SK-N-SH (cell line): Measurements from ENCODE around the gene ACSL6. TPM values are rescaled to one million over a fixed set of nuclear protein-coding genes. Genes with fewer than 3 reads are reported as not detected.

Experiments used
- CTCF ChIA-PET: fragments of 300-600, 350-600 bp; formaldehyde crosslinking; extraction: SDS; loops from one replicate; lab custom pipeline; 2021; lab: Yijun Ruan, JAX
- POLR2A ChIA-PET: fragments of 350-600 bp; sonication (Branson Sonifier 250); formaldehyde crosslinking; extraction: SDS; loops from one replicate; lab custom pipeline; 2020; ENCODE audit warnings: antibody characterized with exemption, inconsistent platforms; lab: Yijun Ruan, JAX
- DNase-seq: peaks from one replicate; pipeline ENCODE4 v3.0.0; 2012
- H2AFZ ChIP-seq: fragments of 200-600 bp; sonication (generic); 2 replicates; pipeline ENCODE4 v1.8.1; 2016; ENCODE audit warnings: antibody characterized with exemption, mild to moderate bottlenecking, low read depth
- H3F3A ChIP-seq: fragments of 200-600 bp; sonication (generic); replicated peaks from 2 replicates; pipeline ENCODE3; 2016; ENCODE audit warnings: antibody characterized with exemption, mild to moderate bottlenecking; ENCODE audit not compliant: insufficient read depth
- H3K27ac ChIP-seq, 2 experiments: fragments of 200-500 bp in 1 of 2; fragments of 200-600 bp in 1 of 2; sonication (Bioruptor generic) in 1 of 2; sonication (generic), shearing (Covaris generic) in 1 of 2; 2 replicates each; pipeline versions ENCODE4 v1.5.1 to v1.6.1; 2014 to 2016; ENCODE audit warnings: low read depth in 2 of 2, inconsistent platforms in 1 of 2, low read length in 1 of 2, mild to moderate bottlenecking in 1 of 2, mixed read lengths in 1 of 2
- H3K27me3 ChIP-seq: fragments of 200-600 bp; sonication (generic), shearing (Covaris generic); 2 replicates; pipeline ENCODE4 v1.6.1; 2016; ENCODE audit warnings: mixed run types; ENCODE audit not compliant: insufficient read depth
- H3K36me3 ChIP-seq, 2 experiments: fragments of 200-500 bp in 1 of 2; fragments of 200-600 bp in 1 of 2; sonication (Bioruptor generic) in 1 of 2; sonication (generic) in 1 of 2; replicated peaks in 1 of 2; 2 replicates each; pipeline versions ENCODE3 to v1.5.1; 2014 to 2016; ENCODE audit warnings: low read length in 1 of 2, mild to moderate bottlenecking in 1 of 2; ENCODE audit not compliant: insufficient read depth in 2 of 2, control insufficient read depth in 1 of 2
- H3K4me1 ChIP-seq, 2 experiments: fragments of 200-500 bp in 1 of 2; fragments of 200-600 bp in 1 of 2; sonication (Bioruptor generic) in 1 of 2; sonication (generic), shearing (Covaris generic) in 1 of 2; 2 replicates each; pipeline versions ENCODE4 v1.5.1 to v1.6.1; 2014 to 2016; ENCODE audit warnings: low read depth in 1 of 2, low read length in 1 of 2, mixed run types in 1 of 2; ENCODE audit not compliant: insufficient read depth in 2 of 2, control insufficient read depth in 1 of 2
- H3K4me2 ChIP-seq: fragments of 200-600 bp; sonication (generic), shearing (Covaris generic); 2 replicates; pipeline ENCODE4 v1.6.1; 2017; ENCODE audit warnings: mixed run types
- H3K4me3 ChIP-seq, 2 experiments: fragments of 200-500 bp in 1 of 2; fragments of 200-600 bp in 1 of 2; sonication (Bioruptor generic) in 1 of 2; sonication (generic), shearing (Covaris generic) in 1 of 2; 2 replicates each; pipeline versions ENCODE4 v1.5.1 to v1.8.1; 2014 to 2016; ENCODE audit warnings: low read depth in 2 of 2, inconsistent platforms in 1 of 2, low read length in 1 of 2, mild to moderate bottlenecking in 1 of 2, mixed read lengths in 1 of 2, moderate library complexity in 1 of 2
- H3K79me2 ChIP-seq: fragments of 200-600 bp; sonication (generic); 2 replicates; pipeline ENCODE4 v1.8.1; 2017; ENCODE audit warnings: mild to moderate bottlenecking; ENCODE audit not compliant: insufficient read depth
- H3K9ac ChIP-seq: fragments of 200-600 bp; sonication (generic); 2 replicates; pipeline ENCODE4 v1.6.1; 2017; ENCODE audit warnings: mixed run types
- H3K9me2 ChIP-seq: fragments of 200-600 bp; sonication (generic); 2 replicates; pipeline ENCODE4 v1.6.1; 2017; ENCODE audit warnings: mixed run types
- H3K9me3 ChIP-seq: fragments of 200-600 bp; sonication (generic); 2 replicates; pipeline ENCODE4 v1.6.1; 2017; ENCODE audit warnings: mixed run types, mild to moderate bottlenecking, moderate library complexity
- H4K20me1 ChIP-seq: fragments of 200-600 bp; sonication (generic); 2 replicates; pipeline ENCODE4 v1.6.1; 2017; ENCODE audit warnings: mild to moderate bottlenecking, mixed run types; ENCODE audit not compliant: insufficient read depth
- EP300 ChIP-seq, 2 experiments: IDR thresholded peaks; 2 replicates each; pipeline versions ENCODE4 v1.4.0 to v1.6.1; 2012; ENCODE audit warnings: borderline replicate concordance in 1 of 2, low read depth in 1 of 2, low read length in 1 of 2
- EZH2phosphoT487 ChIP-seq: fragments of 200-600 bp; sonication (generic); IDR thresholded peaks from 2 replicates; pipeline ENCODE4 v1.6.1; 2017; ENCODE audit warnings: low read depth, mixed run types, mild to moderate bottlenecking, antibody characterized with exemption, moderate library complexity, borderline replicate concordance
- FOSL2 ChIP-seq: IDR thresholded peaks from 2 replicates; pipeline ENCODE4 v1.4.0; 2012; ENCODE audit warnings: low read depth, mild to moderate bottlenecking, moderate library complexity, borderline replicate concordance
- FOXM1 ChIP-seq: IDR thresholded peaks from 2 replicates; pipeline ENCODE4 v1.4.0; 2012; ENCODE audit warnings: low read depth, mild to moderate bottlenecking
- GABPA ChIP-seq: IDR thresholded peaks from 2 replicates; pipeline ENCODE4 v1.4.0; 2012; ENCODE audit warnings: low read depth, mild to moderate bottlenecking
- NFIC ChIP-seq: IDR thresholded peaks from 2 replicates; pipeline ENCODE4 v1.4.0; 2012; ENCODE audit warnings: borderline replicate concordance
- POLR2AphosphoS5 ChIP-seq: IDR thresholded peaks from 2 replicates; pipeline ENCODE4 v1.6.1; 2012; ENCODE audit warnings: low read depth, low read length
- RCOR1 ChIP-seq: fragments of 150-350 bp; IDR thresholded peaks from 2 replicates; pipeline ENCODE4 v1.6.1; 2017; ENCODE audit warnings: antibody characterized with exemption, low read length
- RXRA ChIP-seq: IDR thresholded peaks from 2 replicates; pipeline ENCODE4 v1.4.0; 2012; ENCODE audit warnings: low read depth, mild to moderate bottlenecking, borderline replicate concordance
- SIN3A ChIP-seq: IDR thresholded peaks from 2 replicates; pipeline ENCODE4 v1.6.1; 2012; ENCODE audit warnings: low read depth, mild to moderate bottlenecking, low read length, moderate library complexity, borderline replicate concordance
- SMC3 ChIP-seq: IDR thresholded peaks from 2 replicates; pipeline ENCODE4 v1.6.1; 2012; ENCODE audit warnings: low read depth, low read length, improper control_type of control experiment
- TEAD4 ChIP-seq: IDR thresholded peaks from 2 replicates; pipeline ENCODE4 v1.4.0; 2012; ENCODE audit warnings: mild to moderate bottlenecking, borderline replicate concordance; ENCODE audit not compliant: insufficient read depth
- WGBS: methylation state at CpG from one replicate; pipeline ENCODE4 v1.1.6; 2017; ENCODE audit warnings: low lambda C conversion rate; 5-methylcytosine and 5-hydroxymethylcytosine counted together
- polyA plus RNA-seq, 3 experiments: library from polyadenylated mRNA; depleted of rRNA; stranded (reverse); fragments of >200 nt; gene quantifications; 2 replicates each; pipeline ENCODE4 v1.2.3, GENCODE V29; 2012
- TF ChIP-seq, protein P1 (sequence below): IDR thresholded peaks from 2 replicates; pipeline ENCODE4 v1.4.0; 2012; ENCODE audit warnings: low read depth, borderline replicate concordance
- TF ChIP-seq, protein P2 (sequence below): IDR thresholded peaks from 2 replicates; pipeline ENCODE4 v1.4.0; 2012; ENCODE audit warnings: low read depth
- TF ChIP-seq, protein P3 (sequence below): IDR thresholded peaks from 2 replicates; pipeline ENCODE4; 2012
- TF ChIP-seq, protein P4 (sequence below): IDR thresholded peaks from 2 replicates; pipeline ENCODE4 v1.6.1; 2012; ENCODE audit warnings: mild to moderate bottlenecking, low read depth, low read length, moderate library complexity

The ACSL6 gene
- polyA plus RNA-seq, 1 of the 3 experiments (the other 2 are of a cell fraction): 0.46 TPM

DNA sequence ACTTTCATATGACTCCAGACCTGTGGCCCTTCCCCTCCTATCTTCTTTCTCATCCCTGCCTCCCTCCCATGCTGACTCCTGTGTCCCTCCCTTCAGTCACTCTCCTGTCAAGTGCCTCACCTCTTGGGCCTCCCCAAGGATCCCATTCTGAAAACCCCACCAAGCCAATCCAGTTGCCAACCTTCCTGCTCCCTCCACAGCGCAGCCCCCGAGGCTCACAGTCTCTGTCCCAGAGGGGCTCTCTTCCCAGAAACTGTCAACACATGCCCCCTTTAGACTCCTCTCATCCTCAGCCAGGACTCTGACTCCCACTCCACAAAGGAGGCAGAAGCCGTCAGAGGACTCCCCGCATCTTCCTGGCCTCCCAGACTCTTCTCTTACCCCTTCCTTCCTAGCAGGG, 30.8 kb downstream of the ACSL6 start:
- H3K4me1 ChIP-seq: peaks cover 0 to 4% of the 10 kb centered on the region in 2 experiments; a peak in 1 of 4 replicates
- no peaks in the 10 kb centered on the region for H3K79me2 ChIP-seq
- no peaks in the 10 kb centered on the region for H3K9me3 ChIP-seq
- no peak for DNase-seq
- TF ChIP-seq GABPA: no peak
- TF ChIP-seq TEAD4: no peak
- TF ChIP-seq, protein P1, sequence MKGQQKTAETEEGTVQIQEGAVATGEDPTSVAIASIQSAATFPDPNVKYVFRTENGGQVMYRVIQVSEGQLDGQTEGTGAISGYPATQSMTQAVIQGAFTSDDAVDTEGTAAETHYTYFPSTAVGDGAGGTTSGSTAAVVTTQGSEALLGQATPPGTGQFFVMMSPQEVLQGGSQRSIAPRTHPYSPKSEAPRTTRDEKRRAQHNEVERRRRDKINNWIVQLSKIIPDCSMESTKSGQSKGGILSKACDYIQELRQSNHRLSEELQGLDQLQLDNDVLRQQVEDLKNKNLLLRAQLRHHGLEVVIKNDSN: no peak
- TF ChIP-seq POLR2AphosphoS5: no peak
- TF ChIP-seq EP300 (IDR thresholded peaks at IDR 0.05; ENCODE audit: borderline replicate concordance in 1 of 2, low read depth in 1 of 2, low read length in 1 of 2): no peak
- no peak for TF ChIP-seq NFIC
- TF ChIP-seq, protein P2, sequence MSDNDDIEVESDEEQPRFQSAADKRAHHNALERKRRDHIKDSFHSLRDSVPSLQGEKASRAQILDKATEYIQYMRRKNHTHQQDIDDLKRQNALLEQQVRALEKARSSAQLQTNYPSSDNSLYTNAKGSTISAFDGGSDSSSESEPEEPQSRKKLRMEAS: no peak
- TF ChIP-seq FOXM1: no peak
- TF ChIP-seq RXRA: no peak
- no peak for TF ChIP-seq SMC3
- no peak for TF ChIP-seq SIN3A
- TF ChIP-seq, protein P3, sequence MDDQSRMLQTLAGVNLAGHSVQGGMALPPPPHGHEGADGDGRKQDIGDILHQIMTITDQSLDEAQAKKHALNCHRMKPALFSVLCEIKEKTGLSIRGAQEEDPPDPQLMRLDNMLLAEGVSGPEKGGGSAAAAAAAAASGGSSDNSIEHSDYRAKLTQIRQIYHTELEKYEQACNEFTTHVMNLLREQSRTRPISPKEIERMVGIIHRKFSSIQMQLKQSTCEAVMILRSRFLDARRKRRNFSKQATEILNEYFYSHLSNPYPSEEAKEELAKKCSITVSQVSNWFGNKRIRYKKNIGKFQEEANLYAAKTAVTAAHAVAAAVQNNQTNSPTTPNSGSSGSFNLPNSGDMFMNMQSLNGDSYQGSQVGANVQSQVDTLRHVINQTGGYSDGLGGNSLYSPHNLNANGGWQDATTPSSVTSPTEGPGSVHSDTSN: no peak
- TF ChIP-seq FOSL2: no peak
- no peaks in the 10 kb centered on the region for H4K20me1 ChIP-seq
- POLR2A ChIA-PET: no interaction called here
- CTCF ChIA-PET: interaction anchor here (1.1 to 1.2 kb wide), 2 partner anchors 26 to 391 kb away, joined by 3 to 4 read pairs; no protein-coding TSS in a partner anchor
- H3K9me2 ChIP-seq: no peaks in the 10 kb centered on the region
- H3F3A ChIP-seq: no peaks in the 10 kb centered on the region
- H3K4me2 ChIP-seq: no peak overlapping the region
- H3K4me3 ChIP-seq: no peak overlapping the region
- 50% methylated on average over 4 of the region's 4 CpGs for WGBS
- H3K36me3 ChIP-seq: no peaks in the 10 kb centered on the region
- H3K9ac ChIP-seq: no peak overlapping the region
- H3K27ac ChIP-seq: no peak overlapping the region
- H2AFZ ChIP-seq: no peak overlapping the region
- H3K27me3 ChIP-seq: no peaks in the 10 kb centered on the region; the same call in 1 of the 2 replicates

DNA sequence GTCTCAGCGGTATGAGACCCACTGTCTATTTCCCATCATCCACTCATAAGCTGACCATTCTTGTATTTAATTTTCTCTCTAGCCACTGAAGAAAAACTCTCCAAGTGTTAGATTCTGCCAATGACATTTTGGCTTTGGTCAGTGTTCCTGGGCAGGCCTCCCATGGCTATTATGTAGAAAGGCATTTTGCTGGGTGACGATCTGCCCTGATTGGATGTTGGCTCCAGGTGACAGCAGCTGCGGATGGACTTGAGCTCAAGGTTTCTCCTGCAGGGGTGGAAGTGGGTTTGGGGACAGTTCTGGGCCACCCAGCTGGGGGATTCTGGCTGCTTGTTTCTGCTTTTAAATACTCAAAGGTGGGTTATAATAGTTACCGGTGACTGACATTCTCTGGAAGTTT, 31.6 kb downstream of the ACSL6 start:
- no peak overlapping the region for H2AFZ ChIP-seq
- no peaks in the 10 kb centered on the region for H3K9me2 ChIP-seq
- H3K9ac ChIP-seq: no peak overlapping the region
- H3K27ac ChIP-seq: no peak overlapping the region
- no peaks in the 10 kb centered on the region for H3F3A ChIP-seq
- POLR2A ChIA-PET: no interaction called here
- H3K79me2 ChIP-seq: no peaks in the 10 kb centered on the region
- TF ChIP-seq TEAD4 (no peak), GABPA (no peak), EZH2phosphoT487 (no peak), RCOR1 (no peak), RXRA (no peak)
- TF ChIP-seq, protein P4, sequence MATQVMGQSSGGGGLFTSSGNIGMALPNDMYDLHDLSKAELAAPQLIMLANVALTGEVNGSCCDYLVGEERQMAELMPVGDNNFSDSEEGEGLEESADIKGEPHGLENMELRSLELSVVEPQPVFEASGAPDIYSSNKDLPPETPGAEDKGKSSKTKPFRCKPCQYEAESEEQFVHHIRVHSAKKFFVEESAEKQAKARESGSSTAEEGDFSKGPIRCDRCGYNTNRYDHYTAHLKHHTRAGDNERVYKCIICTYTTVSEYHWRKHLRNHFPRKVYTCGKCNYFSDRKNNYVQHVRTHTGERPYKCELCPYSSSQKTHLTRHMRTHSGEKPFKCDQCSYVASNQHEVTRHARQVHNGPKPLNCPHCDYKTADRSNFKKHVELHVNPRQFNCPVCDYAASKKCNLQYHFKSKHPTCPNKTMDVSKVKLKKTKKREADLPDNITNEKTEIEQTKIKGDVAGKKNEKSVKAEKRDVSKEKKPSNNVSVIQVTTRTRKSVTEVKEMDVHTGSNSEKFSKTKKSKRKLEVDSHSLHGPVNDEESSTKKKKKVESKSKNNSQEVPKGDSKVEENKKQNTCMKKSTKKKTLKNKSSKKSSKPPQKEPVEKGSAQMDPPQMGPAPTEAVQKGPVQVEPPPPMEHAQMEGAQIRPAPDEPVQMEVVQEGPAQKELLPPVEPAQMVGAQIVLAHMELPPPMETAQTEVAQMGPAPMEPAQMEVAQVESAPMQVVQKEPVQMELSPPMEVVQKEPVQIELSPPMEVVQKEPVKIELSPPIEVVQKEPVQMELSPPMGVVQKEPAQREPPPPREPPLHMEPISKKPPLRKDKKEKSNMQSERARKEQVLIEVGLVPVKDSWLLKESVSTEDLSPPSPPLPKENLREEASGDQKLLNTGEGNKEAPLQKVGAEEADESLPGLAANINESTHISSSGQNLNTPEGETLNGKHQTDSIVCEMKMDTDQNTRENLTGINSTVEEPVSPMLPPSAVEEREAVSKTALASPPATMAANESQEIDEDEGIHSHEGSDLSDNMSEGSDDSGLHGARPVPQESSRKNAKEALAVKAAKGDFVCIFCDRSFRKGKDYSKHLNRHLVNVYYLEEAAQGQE: no peak
- TF ChIP-seq, protein P1: no peak
- TF ChIP-seq, protein P2: no peak
- H3K36me3 ChIP-seq: no peaks in the 10 kb centered on the region
- H3K4me3 ChIP-seq: no peak overlapping the region
- no peak for DNase-seq
- H3K4me2 ChIP-seq: no peak overlapping the region
- CTCF ChIA-PET: interaction anchor here (1.2 kb wide), 1 partner anchor 391 kb away, joined by 3 read pairs; no protein-coding TSS in a partner anchor
- 74% methylated on average over 4 of the region's 4 CpGs for WGBS
- H3K9me3 ChIP-seq: no peaks in the 10 kb centered on the region
- peaks cover 0 to 4% of the 10 kb centered on the region in 2 experiments; a peak in 1 of 4 replicates for H3K4me1 ChIP-seq
- no peaks in the 10 kb centered on the region for H4K20me1 ChIP-seq
- no peaks in the 10 kb centered on the region; the same call in 1 of the 2 replicates for H3K27me3 ChIP-seq
